Measurements from ENCODE around the gene AVPR2.

The AVPR2 gene

DNA sequence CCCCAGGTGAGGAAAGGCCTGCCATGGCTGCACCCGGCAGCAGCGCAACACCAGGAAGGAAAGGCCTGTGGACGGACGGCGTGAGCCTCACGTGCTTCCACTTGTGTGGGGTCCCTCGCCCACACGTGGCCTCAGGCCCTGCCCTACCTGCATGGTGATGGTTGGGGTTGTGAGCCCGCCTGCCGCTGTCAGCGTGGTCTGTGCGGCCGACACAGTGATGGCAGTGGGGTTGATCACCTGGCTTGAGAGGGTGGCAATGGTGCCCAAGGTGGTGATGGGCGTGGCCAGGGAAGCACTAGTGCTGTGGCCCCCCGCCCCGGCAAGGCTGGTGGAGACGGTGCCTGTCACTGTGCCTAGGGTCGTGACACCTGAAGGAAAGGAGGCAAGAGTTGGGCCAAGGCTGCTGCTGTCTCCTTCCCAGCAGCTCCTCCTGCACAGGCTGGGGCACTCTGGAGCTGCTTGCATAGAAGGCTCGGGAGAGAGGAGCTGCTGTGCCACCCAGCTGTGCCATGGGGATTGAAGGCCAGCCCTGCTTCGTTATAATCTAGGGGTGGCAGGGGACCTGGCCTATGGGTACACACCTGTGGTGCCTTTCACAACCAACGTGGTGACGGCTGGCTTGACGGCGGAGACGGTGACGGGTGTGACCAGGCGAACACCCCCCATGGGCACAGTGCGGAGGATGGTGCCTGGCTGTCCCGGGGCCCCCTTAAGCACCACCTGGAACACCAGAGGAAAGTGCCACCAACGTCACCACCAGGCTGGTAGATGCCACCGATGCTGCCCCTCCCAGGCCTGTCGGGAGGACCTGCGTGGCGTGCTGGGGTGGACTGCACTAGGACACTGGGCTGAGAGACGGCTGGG lies 51.8 kb downstream of the AVPR2 start:
- Histone ChIP-seq H3K79me2 (ENCODE audit: insufficient read depth, low read length) (peaks cover 55% of the 10 kb centered on the region), H2AFZ (ENCODE audit: low read depth, low read length) (no peak overlapping the region), H3K4me2 (ENCODE audit: insufficient read depth, low read length) (no peak overlapping the region), H3K4me3 (ENCODE audit: low read depth in 1 of 2, low read length in 2 of 2) (no peak overlapping the region), H3K27ac (ENCODE audit: low read length) (no peak overlapping the region), H4K20me1 (ENCODE audit: insufficient read depth, low read length) (peaks cover 82% of the 10 kb centered on the region), H3K36me3 (ENCODE audit: insufficient read depth, low read length) (peaks cover 100% of the 10 kb centered on the region), H3K9me3 (ENCODE audit: insufficient read depth, low read length, severe bottlenecking) (no peaks in the 10 kb centered on the region), H3K9ac (ENCODE audit: low read depth, low read length) (no peak overlapping the region), H3K4me1 (ENCODE audit: insufficient read depth, low read length) (no peaks in the 10 kb centered on the region), H3K27me3 (ENCODE audit: insufficient read depth, low read length, poor library complexity) (no peaks in the 10 kb centered on the region)
- no peak for DNase-seq
- TF ChIP-seq EZH2 (IDR thresholded peaks at IDR 0.05; ENCODE audit: borderline replicate concordance, low read depth, low read length, severe bottlenecking) = no peak
- TF ChIP-seq, protein P1, sequence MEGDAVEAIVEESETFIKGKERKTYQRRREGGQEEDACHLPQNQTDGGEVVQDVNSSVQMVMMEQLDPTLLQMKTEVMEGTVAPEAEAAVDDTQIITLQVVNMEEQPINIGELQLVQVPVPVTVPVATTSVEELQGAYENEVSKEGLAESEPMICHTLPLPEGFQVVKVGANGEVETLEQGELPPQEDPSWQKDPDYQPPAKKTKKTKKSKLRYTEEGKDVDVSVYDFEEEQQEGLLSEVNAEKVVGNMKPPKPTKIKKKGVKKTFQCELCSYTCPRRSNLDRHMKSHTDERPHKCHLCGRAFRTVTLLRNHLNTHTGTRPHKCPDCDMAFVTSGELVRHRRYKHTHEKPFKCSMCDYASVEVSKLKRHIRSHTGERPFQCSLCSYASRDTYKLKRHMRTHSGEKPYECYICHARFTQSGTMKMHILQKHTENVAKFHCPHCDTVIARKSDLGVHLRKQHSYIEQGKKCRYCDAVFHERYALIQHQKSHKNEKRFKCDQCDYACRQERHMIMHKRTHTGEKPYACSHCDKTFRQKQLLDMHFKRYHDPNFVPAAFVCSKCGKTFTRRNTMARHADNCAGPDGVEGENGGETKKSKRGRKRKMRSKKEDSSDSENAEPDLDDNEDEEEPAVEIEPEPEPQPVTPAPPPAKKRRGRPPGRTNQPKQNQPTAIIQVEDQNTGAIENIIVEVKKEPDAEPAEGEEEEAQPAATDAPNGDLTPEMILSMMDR (IDR thresholded peaks at IDR 0.05; ENCODE audit: borderline replicate concordance, extremely low read depth, low read length, poor library complexity, severe bottlenecking) = no peak
- ATAC-seq (ENCODE audit: insufficient read depth, low read depth) = no peak

Measured in DND-41 (cell line).